Central memory CD8-positive, alpha-beta T cell (primary cell): ENCODE data around the gene ANKS1B.
"Not testable (repeated sequence)": the region's sequence is repeated elsewhere in the genome, so short reads cannot be mapped to it uniquely, and the experiment has no call there.

ENCODE experiments used
- ATAC-seq: fragments of 150-1000 bp; cut with Tn5 transposase; replicated peaks from 2 replicates; pipeline ENCODE4 v1.10.0; 2022; ENCODE audit warnings: mild to moderate bottlenecking, moderate FRiP score, moderate number of reproducible peaks; ENCODE audit not compliant: poor library complexity, severe bottlenecking; ENCODE audit errors: extremely low read depth
- DNase-seq, 2 donors: peaks; one replicate each; pipeline ENCODE4 v3.0.0; 2021; ENCODE audit warnings: low spot score in 2 of 2
- H3K27ac Mint-ChIP-seq: one replicate; pipeline ENCODE4 v1.8.0; 2022; ENCODE audit warnings: low read depth, mild to moderate bottlenecking, moderate library complexity, mixed read lengths
- H3K27me3 Mint-ChIP-seq: one replicate; pipeline ENCODE4 v1.8.0; 2022; ENCODE audit warnings: mixed read lengths
- H3K36me3 Mint-ChIP-seq: one replicate; pipeline ENCODE4 v1.8.0; 2022; ENCODE audit warnings: mild to moderate bottlenecking, moderate library complexity, mixed read lengths; ENCODE audit not compliant: insufficient read depth
- H3K4me1 Mint-ChIP-seq: one replicate; pipeline ENCODE4 v1.8.0; 2022; ENCODE audit warnings: mixed read lengths
- H3K4me3 Mint-ChIP-seq: one replicate; pipeline ENCODE4 v1.8.0; 2022; ENCODE audit warnings: mild to moderate bottlenecking, moderate library complexity, mixed read lengths
- H3K9me3 Mint-ChIP-seq: one replicate; pipeline ENCODE4 v1.8.0; 2022; ENCODE audit warnings: mixed read lengths

Gene ANKS1B

GRCh38 chr12:99719411-99720082, 265.2 kb downstream of the ANKS1B start:
- not testable (repeated sequence) for H3K27me3 Mint-ChIP-seq

GRCh38 chr12:99715841-99716510, 268.8 kb downstream of the ANKS1B start:
- peaks cover 16% of the 10 kb centered on the region for H3K9me3 Mint-ChIP-seq
- ATAC-seq, result not testable (repeated sequence)

More at GRCh38 chr12:99719411-99720082, 265.2 kb downstream of the ANKS1B start:
- DNase-seq, H3K27ac Mint-ChIP-seq, H3K36me3 Mint-ChIP-seq, H3K4me1 Mint-ChIP-seq, ATAC-seq, H3K4me3 Mint-ChIP-seq: not testable (repeated sequence)
- H3K9me3 Mint-ChIP-seq, result peaks cover 16% of the 10 kb centered on the region

GRCh38 chr12:99714921-99715320, 269.8 kb downstream of the ANKS1B start:
- H3K36me3 Mint-ChIP-seq, H3K4me3 Mint-ChIP-seq, DNase-seq, H3K4me1 Mint-ChIP-seq, H3K27ac Mint-ChIP-seq, H3K27me3 Mint-ChIP-seq, ATAC-seq: not testable (repeated sequence)
- peaks cover 16% of the 10 kb centered on the region for H3K9me3 Mint-ChIP-seq

More at GRCh38 chr12:99715841-99716510, 268.8 kb downstream of the ANKS1B start:
- not testable (repeated sequence) for H3K36me3 Mint-ChIP-seq, DNase-seq, H3K4me1 Mint-ChIP-seq, H3K27ac Mint-ChIP-seq, H3K27me3 Mint-ChIP-seq, H3K4me3 Mint-ChIP-seq

GRCh38 chr12:99713946-99714520, 270.7 kb downstream of the ANKS1B start:
- Mint-ChIP-seq H3K27me3 (no peaks in the 10 kb centered on the region), H3K4me1 (no peaks in the 10 kb centered on the region), H3K4me3 (no peak overlapping the region), H3K36me3 (no peaks in the 10 kb centered on the region), H3K9me3 (peaks cover 21% of the 10 kb centered on the region), H3K27ac (no peak overlapping the region)
- ATAC-seq (no peak), DNase-seq (no peak)

GRCh38 chr12:99712281-99712680, 272.5 kb downstream of the ANKS1B start:
- DNase-seq (no peak), ATAC-seq (no peak)
- Mint-ChIP-seq H3K9me3 (peaks cover 22% of the 10 kb centered on the region), H3K4me3 (no peak overlapping the region), H3K27ac (no peak overlapping the region), H3K27me3 (no peaks in the 10 kb centered on the region), H3K4me1 (no peaks in the 10 kb centered on the region), H3K36me3 (no peaks in the 10 kb centered on the region)

- no peak overlapping the region for H3K27ac Mint-ChIP-seq
- DNase-seq, result no peak
- no peaks in the 10 kb centered on the region for H3K4me1 Mint-ChIP-seq
- H3K27me3 Mint-ChIP-seq, result no peaks in the 10 kb centered on the region
- H3K9me3 Mint-ChIP-seq, result peaks cover 15% of the 10 kb centered on the region
- ATAC-seq, result no peak
- H3K36me3 Mint-ChIP-seq, result no peaks in the 10 kb centered on the region
- H3K4me3 Mint-ChIP-seq, result no peak overlapping the region
Measured at GRCh38 chr12:99711246-99711645, 273.5 kb downstream of the ANKS1B start.

DNA sequence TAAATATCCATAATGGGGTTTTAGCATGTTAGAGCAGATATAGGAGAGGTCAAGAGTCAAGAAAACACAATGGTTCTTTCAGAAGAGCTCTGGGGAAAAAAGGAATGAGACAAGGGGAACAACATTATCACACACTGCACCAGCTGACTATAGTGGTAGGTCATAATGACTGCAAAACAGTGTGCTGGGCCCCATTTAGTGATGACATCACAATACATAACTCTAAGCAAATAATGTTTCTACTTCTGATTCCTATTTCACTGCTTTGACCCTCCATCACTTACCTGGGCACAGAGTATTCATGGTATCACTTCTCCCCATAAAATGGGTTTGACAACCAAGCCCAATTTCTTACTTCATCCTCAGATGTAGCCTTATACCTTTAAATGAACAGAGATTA, 275.1 kb downstream of the ANKS1B start:
- Mint-ChIP-seq H3K9me3 (peaks cover 15% of the 10 kb centered on the region), H3K27me3 (no peaks in the 10 kb centered on the region), H3K4me1 (no peaks in the 10 kb centered on the region), H3K4me3 (no peak overlapping the region), H3K27ac (no peak overlapping the region), H3K36me3 (no peaks in the 10 kb centered on the region)
- ATAC-seq (no peak), DNase-seq (no peak)

GRCh38 chr12:99709116-99709515, 275.6 kb downstream of the ANKS1B start:
- Mint-ChIP-seq H3K9me3 (peaks cover 15% of the 10 kb centered on the region), H3K27ac (no peak overlapping the region), H3K27me3 (no peaks in the 10 kb centered on the region), H3K4me1 (no peaks in the 10 kb centered on the region), H3K4me3 (no peak overlapping the region), H3K36me3 (no peaks in the 10 kb centered on the region)
- ATAC-seq (no peak), DNase-seq (no peak)

DNA sequence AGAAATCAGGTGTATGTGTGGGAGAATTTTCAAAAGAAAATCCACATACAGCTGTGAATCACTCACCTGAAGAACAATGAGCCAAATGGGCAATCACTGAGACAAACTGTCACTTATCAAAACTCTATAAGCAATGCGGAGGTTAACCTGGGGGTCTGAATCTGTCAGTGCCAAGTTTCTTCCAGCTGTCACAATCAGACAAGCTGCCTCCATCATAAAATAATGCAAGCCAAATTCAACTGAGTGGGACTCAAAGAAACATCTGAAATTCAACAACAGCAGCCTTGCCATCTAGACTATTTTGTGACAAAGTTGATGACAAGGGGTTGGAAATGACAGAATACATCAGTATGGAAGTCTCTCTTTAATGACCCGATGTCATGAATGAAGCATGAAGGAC, 276.9 kb downstream of the ANKS1B start:
- Mint-ChIP-seq H3K4me1 (no peaks in the 10 kb centered on the region), H3K36me3 (no peaks in the 10 kb centered on the region), H3K27me3 (no peaks in the 10 kb centered on the region), H3K4me3 (no peak overlapping the region), H3K27ac (no peak overlapping the region), H3K9me3 (peaks cover 20% of the 10 kb centered on the region)
- no peak for DNase-seq
- no peak for ATAC-seq

DNA sequence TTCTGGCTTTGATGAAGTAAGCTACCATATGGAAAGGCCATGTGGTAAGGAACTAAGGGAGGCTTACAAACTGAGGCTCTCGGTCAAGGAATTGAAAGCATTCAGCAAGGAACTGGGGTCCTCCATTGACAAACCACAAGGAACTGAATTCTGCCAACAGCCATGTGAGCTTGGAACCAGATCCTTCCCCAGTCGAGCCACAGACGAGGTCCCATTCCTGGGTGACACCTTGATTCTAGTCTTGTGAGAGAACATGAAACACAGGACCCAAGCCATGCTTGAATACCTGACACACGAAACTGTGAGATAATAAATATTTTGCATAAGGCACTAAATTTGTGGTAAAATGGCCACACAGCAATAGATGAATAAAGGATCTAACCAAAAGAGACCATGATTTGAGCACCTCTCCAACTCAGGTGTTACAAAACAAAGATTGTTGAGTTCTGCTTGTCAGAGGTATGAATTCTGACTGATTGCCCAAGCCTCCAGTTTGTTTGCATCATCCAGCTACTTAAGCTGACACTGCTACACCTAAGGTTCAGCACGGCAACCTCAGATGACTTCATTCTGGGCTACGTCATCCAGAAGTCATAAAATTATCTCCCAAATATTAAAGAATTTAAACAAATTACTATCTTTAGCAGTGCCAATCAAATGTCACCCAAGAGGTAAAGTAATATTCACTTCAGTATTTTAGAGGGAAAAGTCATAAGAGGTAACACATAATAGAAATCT, 277.8 kb downstream of the ANKS1B start:
- H3K27me3 Mint-ChIP-seq, result no peaks in the 10 kb centered on the region
- DNase-seq (no peak), ATAC-seq (no peak)
- H3K4me3 Mint-ChIP-seq, result no peak overlapping the region
- H3K4me1 Mint-ChIP-seq, result no peaks in the 10 kb centered on the region
- H3K27ac Mint-ChIP-seq, result no peak overlapping the region
- no peaks in the 10 kb centered on the region for H3K36me3 Mint-ChIP-seq
- H3K9me3 Mint-ChIP-seq, result peaks cover 20% of the 10 kb centered on the region

GRCh38 chr12:99704458-99704857, 280.3 kb downstream of the ANKS1B start:
- ATAC-seq, result no peak
- Mint-ChIP-seq H3K9me3 (peaks cover 25% of the 10 kb centered on the region), H3K27me3 (no peaks in the 10 kb centered on the region), H3K4me1 (no peaks in the 10 kb centered on the region), H3K27ac (no peak overlapping the region), H3K4me3 (no peak overlapping the region), H3K36me3 (no peaks in the 10 kb centered on the region)
- no peak for DNase-seq

DNA sequence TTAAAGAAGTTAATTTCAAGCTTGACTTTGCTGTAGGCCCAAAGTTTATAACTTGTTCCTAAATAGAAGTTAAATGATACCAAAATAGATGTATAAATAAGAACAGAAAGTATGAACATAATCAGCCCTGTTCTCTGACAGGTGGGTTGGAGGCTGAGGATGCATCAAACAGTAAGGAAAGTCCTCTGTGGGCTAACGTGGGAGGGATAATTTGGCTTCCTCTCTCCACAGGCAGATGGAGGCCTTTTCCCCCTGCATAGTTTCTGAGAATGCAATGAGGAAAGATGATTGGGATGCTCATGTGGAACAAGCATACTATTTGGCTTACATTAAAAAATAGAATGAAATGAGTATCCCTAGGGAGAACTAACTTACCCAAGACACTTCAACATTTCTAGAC, 280.7 kb downstream of the ANKS1B start:
- Mint-ChIP-seq H3K4me3 (no peak overlapping the region), H3K27me3 (no peaks in the 10 kb centered on the region), H3K9me3 (peaks cover 21% of the 10 kb centered on the region), H3K27ac (no peak overlapping the region), H3K36me3 (peaks cover 1% of the 10 kb centered on the region), H3K4me1 (no peaks in the 10 kb centered on the region)
- no peak for ATAC-seq
- no peak for DNase-seq
